Uterus (tissue), 2 donors: ENCODE results near the gene ACTR3C.

Experiments used
- POLR2A ChIP-seq, 2 donors: fragments of 450-650 bp; IDR thresholded peaks; one replicate each; pipeline ENCODE4 v1.6.1; 2016; ENCODE audit warnings: antibody characterized with exemption in 2 of 2, mild to moderate bottlenecking in 1 of 2, moderate library complexity in 1 of 2
- TF ChIP-seq, protein P1 (sequence below), 4 experiments: fragments of 200-600 bp in 2 of 4; fragments of 450-650 bp in 2 of 4; sonication (generic) in 2 of 4; IDR thresholded peaks; one replicate each; pipeline ENCODE4 v1.5.1; 2016 to 2019; ENCODE audit warnings: antibody characterized with exemption in 4 of 4, mild to moderate bottlenecking in 2 of 4, moderate library complexity in 1 of 4

DNA sequence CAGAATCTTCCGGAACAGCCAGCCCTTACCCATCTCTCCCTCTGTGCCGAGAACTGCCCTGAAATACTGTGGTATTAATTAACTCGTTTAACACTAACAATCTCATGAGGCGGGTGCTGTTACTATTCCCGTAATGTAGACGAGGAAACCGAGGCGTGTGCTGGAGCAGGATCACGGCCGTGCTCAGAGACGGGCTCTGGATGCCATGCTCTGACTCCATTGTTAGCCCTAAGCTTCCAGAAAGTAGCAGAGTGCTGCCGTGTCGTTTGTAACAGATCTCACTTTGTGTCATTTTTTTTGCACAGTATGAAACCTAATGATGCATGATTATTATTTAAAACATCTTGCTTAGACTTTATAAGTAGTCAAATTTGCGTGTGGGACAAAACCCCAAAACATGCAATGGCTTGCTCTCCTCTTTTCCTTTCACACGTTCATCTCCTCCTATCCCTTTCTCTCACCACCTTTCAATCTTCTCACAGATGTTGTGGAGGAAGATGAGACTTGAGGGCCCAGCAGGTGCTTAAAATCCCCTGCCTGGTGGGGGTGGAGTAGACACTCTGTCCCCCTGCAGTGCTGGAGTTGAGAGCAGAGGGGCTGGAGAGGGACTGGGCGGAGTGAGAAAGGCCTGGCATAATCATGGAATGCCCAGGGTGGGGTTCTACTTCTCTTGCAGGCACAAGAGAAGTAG lies 482 bp upstream of the ACTR3C start:
- no peak for TF ChIP-seq POLR2A (IDR thresholded peaks at IDR 0.05)
- TF ChIP-seq, protein P1, sequence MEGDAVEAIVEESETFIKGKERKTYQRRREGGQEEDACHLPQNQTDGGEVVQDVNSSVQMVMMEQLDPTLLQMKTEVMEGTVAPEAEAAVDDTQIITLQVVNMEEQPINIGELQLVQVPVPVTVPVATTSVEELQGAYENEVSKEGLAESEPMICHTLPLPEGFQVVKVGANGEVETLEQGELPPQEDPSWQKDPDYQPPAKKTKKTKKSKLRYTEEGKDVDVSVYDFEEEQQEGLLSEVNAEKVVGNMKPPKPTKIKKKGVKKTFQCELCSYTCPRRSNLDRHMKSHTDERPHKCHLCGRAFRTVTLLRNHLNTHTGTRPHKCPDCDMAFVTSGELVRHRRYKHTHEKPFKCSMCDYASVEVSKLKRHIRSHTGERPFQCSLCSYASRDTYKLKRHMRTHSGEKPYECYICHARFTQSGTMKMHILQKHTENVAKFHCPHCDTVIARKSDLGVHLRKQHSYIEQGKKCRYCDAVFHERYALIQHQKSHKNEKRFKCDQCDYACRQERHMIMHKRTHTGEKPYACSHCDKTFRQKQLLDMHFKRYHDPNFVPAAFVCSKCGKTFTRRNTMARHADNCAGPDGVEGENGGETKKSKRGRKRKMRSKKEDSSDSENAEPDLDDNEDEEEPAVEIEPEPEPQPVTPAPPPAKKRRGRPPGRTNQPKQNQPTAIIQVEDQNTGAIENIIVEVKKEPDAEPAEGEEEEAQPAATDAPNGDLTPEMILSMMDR (IDR thresholded peaks at IDR 0.05): no peak
